22Rv1 (cell line): ENCODE measurements around the gene PLS1.
A peak's percentile ranks its signal among the peaks of the same experiment; 100 is the strongest.
"Not testable (repeated sequence)": the region's sequence is repeated elsewhere in the genome, so short reads cannot be mapped to it uniquely, and the experiment has no call there.

Experiments
- H3K27ac ChIP-seq: fragments of 450-650 bp; 2 replicates; pipeline ENCODE4 v1.5.1; 2017
- ZFX ChIP-seq: fragments of 450-650 bp; IDR thresholded peaks from 2 replicates; pipeline ENCODE4 v1.6.1; 2017; ENCODE audit warnings: antibody characterized with exemption, borderline replicate concordance
- TF ChIP-seq, protein P1 (sequence below): fragments of 450-650 bp; IDR thresholded peaks from 2 replicates; pipeline ENCODE4 v1.5.1; 2017; ENCODE audit warnings: mild to moderate bottlenecking

The PLS1 gene

DNA sequence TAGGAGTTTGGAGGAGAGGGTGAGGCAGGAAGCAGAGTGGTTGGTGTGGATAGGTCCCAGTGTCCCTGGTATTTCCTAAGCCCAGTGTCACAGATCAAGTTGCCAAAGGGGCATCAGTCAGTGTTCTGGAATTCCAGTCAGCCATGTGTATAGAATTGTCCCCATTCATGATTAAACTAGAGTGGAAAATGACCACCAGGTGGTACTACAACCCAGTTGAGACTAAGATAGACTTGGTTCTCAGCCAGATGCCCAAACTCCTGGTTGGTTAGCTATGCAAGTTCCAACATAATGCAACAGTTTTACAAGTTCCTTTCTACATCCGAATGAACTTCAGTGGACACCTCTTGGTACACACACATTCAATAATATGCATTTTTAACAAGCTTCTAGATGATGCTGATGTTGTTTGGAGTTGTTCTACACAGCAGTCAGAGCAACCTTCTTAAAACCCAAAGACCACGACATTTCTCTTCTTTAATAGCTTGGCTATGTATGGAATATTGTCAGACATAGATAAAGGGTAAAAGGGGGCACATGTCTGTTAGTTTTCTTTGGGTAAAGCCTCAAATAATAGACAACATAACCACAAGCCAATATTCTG, 9.3 kb upstream of the PLS1 start:
- no peak overlapping the region for H3K27ac ChIP-seq

DNA sequence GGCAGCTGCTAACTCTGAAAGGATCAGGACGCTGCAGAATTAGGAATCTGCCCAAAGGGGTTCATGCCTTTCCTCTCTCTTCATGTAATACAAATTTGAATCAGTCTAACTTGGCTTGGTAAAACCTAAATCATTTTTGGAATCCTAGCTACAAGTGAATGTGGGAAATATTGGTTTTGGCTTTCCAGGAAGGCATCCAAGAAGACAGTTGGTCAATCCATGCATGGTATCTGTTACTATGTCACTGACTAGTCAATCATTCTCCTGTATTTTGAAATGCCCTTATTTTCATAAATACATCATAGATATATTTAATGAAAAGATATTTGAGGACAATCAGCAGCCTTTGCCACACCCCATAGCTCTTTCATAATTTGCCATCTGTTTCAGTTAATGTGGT, 7.5 kb upstream of the PLS1 start:
- no peak overlapping the region for H3K27ac ChIP-seq
- TF ChIP-seq, protein P1, sequence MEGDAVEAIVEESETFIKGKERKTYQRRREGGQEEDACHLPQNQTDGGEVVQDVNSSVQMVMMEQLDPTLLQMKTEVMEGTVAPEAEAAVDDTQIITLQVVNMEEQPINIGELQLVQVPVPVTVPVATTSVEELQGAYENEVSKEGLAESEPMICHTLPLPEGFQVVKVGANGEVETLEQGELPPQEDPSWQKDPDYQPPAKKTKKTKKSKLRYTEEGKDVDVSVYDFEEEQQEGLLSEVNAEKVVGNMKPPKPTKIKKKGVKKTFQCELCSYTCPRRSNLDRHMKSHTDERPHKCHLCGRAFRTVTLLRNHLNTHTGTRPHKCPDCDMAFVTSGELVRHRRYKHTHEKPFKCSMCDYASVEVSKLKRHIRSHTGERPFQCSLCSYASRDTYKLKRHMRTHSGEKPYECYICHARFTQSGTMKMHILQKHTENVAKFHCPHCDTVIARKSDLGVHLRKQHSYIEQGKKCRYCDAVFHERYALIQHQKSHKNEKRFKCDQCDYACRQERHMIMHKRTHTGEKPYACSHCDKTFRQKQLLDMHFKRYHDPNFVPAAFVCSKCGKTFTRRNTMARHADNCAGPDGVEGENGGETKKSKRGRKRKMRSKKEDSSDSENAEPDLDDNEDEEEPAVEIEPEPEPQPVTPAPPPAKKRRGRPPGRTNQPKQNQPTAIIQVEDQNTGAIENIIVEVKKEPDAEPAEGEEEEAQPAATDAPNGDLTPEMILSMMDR = no peak
- no peak for TF ChIP-seq ZFX

More for the DNA sequence above, 9.3 kb upstream of the PLS1 start:
- TF ChIP-seq ZFX = no peak
- TF ChIP-seq, protein P1 = peak; percentile 77

DNA sequence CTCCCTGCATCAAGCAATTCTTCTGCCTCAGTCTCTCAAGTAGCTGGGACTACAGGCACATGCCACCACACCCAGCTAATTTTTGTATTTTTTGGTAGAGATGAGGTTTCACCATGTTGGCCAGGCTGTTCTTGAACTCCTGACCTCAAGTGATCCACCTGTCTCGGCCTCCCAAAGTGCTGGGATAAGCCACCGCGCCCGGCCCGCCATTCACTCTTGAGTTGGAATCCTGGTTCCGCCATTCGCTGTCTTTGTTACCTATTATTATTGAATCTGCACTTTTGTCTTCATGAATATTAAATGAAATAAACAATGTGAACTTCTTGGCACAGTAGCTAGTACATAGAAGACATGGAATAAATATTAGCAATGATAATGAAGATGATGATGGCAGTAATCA, 3.9 kb upstream of the PLS1 start:
- not testable (repeated sequence) for H3K27ac ChIP-seq

DNA sequence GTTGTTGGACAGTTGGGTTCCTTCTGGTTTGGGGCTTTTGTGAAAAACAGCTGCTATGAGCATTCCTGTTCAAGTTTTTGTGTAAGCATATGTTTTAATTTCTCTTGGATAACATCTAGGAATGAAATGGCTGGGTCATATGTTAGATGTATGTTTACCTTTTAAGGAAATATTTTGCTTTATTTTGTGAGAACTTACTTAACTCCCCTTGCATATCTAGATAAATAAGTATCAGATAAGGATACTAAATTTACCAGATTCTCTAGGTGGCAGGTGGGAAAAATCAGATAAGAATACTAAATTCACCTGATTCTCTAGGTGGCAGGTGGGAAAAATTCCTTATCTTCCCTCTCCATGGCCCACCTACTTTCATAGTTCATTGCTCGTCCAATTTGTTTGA, 1.1 kb upstream of the PLS1 start:
- H3K27ac ChIP-seq = peak overlapping the region; percentile 79
- TF ChIP-seq ZFX = no peak
- TF ChIP-seq, protein P1 = no peak

DNA sequence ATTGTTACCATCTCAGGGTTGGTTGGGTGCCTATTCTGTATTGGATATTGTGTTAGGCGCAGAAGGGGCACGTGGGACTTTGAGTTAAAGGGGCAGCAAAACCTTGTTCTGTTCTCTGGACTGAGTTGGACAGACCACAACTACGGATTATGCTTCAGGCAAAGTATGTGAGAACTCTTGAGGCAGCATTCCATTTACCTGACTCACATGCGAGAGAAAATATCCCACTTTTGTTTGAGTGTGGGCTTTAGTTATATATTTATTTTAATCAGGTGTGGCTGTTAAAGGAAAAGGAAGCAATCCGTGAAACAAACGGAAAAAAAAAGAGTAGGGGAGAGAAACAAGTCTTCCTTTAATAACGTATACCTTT, 627 bp upstream of the PLS1 start:
- TF ChIP-seq, protein P1 = no peak
- no peak for TF ChIP-seq ZFX
- peak overlapping the region; percentile 79 for H3K27ac ChIP-seq

DNA sequence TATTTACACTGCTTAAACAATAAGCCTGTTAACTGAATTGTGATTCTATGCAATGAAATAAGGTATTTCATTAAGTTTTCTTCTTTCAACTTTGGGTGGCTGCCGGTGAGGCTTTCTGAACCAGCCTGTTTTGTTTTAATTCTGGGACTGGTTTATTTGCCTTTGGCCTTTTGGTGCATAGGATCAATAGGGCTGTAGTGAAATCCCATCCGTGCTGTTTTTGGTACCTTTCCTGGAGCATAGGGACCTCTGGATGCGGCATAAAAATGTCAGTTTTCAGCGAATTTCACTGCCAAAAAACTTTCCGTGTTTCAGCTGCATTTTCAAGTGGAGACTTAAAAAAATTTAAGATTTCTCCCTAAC, 514 bp downstream of the PLS1 start:
- H3K27ac ChIP-seq = peak overlapping the region; percentile 79
- TF ChIP-seq ZFX = no peak
- TF ChIP-seq, protein P1 = 0 out of 2 replicates have a peak, but pooled peaks have one; percentile 6

DNA sequence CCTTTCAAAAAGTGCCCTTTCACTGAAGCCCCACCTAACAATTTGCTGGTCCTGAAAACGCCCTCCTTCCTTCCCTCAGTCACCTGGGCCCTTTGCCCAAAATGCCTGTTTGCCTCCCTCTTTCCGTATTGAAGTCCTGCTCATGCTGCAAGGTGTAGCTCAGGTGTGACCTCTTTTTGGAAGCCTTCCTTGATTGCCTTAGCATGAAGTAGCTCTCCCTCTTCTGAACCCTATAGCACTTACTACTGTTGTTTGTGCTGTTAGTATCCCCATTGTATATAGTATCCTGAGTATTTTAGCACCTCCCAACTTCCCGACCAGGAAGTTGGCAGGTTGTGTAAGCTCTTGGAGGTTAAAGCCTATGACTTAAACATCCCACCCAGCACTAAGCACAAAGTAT, 1.7 kb downstream of the PLS1 start:
- H3K27ac ChIP-seq = no peak overlapping the region

DNA sequence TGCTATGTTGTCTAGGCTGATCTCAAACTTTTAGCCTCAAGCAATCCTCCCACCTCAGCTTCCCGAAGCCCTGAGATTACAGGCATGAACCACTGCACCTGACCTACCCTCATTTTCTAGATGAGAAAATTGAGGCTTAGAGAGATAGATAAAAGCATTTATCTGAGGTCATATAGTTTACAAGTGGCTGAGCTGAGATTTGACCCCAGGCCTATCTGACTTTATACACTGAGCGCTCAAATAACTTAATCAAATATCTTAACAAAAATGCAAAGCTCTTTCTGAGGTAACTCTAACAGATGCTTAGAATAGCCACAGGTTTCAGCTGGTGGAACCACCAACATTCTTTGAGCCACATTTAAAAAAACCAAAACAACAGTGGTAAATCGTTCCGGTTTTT, 5.5 kb downstream of the PLS1 start:
- H3K27ac ChIP-seq = no peak overlapping the region
- TF ChIP-seq, protein P1 = no peak
- TF ChIP-seq ZFX = no peak

More for the DNA sequence above, 1.7 kb downstream of the PLS1 start:
- TF ChIP-seq, protein P1 = no peak
- TF ChIP-seq ZFX = no peak
